ENCODE measurements around the gene SLC5A11.
"Not testable (repeated sequence)": the region's sequence is repeated elsewhere in the genome, so short reads cannot be mapped to it uniquely, and the experiment has no call there.

SLC5A11 gene

GRCh38 chr16:24834459-24835335 is 11.1 kb upstream of the SLC5A11 start:
- Histone ChIP-seq H3K27ac (ENCODE audit: low read length) (no peak overlapping the region), H3K27me3 (ENCODE audit: control insufficient read depth, insufficient read depth, low read length) (no peaks in the 10 kb centered on the region), H3K9me3 (ENCODE audit: control insufficient read depth, insufficient read depth, low read length) (no peaks in the 10 kb centered on the region), H3K4me1 (ENCODE audit: control insufficient read depth, insufficient read depth, low read length) (no peaks in the 10 kb centered on the region), H3K36me3 (ENCODE audit: control insufficient read depth, insufficient read depth, low read length) (no peaks in the 10 kb centered on the region), H3K4me3 (ENCODE audit: low read length) (no peak overlapping the region)
- DNase-seq (ENCODE audit: low read depth, low spot score), result no peak
- no CpG with 5 or more reads among the region's 7 CpGs for WGBS (ENCODE audit: insufficient coverage, insufficient read length)

GRCh38 chr16:24836836-24837235 is 8.9 kb upstream of the SLC5A11 start:
- 100% methylated on average over 2 of the region's 6 CpGs for WGBS (ENCODE audit: insufficient coverage, insufficient read length)
- no peaks in the 10 kb centered on the region for H3K36me3 ChIP-seq (ENCODE audit: control insufficient read depth, insufficient read depth, low read length)
- no peak overlapping the region for H3K4me3 ChIP-seq (ENCODE audit: low read length)
- no peaks in the 10 kb centered on the region for H3K27me3 ChIP-seq (ENCODE audit: control insufficient read depth, insufficient read depth, low read length)
- no peak overlapping the region for H3K27ac ChIP-seq (ENCODE audit: low read length)
- DNase-seq (ENCODE audit: low read depth, low spot score), result no peak
- H3K4me1 ChIP-seq (ENCODE audit: control insufficient read depth, insufficient read depth, low read length), result no peaks in the 10 kb centered on the region
- H3K9me3 ChIP-seq (ENCODE audit: control insufficient read depth, insufficient read depth, low read length), result no peaks in the 10 kb centered on the region

DNA sequence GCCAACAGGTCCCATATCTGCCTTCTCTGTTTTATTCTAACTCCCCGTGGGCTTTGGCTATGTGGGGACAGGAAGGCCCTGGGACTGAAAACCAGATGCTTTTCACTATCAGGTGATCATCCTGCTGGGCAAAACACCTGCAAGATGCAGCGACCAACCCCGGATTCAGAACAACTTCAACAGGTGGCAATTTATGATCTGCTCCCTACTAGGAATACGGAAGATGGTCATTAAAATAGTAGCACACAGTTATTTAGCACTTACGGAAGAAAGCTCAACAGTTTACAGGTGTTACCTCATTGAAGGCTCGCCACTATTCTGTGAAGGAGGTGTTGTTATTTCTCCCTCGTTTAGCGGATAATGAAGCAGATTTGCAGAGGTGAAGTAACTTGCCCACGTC is 7.8 kb upstream of the SLC5A11 start:
- no peak overlapping the region for H3K27ac ChIP-seq (ENCODE audit: low read length)
- no CpG with 5 or more reads among the region's 9 CpGs for WGBS (ENCODE audit: insufficient coverage, insufficient read length)

DNA sequence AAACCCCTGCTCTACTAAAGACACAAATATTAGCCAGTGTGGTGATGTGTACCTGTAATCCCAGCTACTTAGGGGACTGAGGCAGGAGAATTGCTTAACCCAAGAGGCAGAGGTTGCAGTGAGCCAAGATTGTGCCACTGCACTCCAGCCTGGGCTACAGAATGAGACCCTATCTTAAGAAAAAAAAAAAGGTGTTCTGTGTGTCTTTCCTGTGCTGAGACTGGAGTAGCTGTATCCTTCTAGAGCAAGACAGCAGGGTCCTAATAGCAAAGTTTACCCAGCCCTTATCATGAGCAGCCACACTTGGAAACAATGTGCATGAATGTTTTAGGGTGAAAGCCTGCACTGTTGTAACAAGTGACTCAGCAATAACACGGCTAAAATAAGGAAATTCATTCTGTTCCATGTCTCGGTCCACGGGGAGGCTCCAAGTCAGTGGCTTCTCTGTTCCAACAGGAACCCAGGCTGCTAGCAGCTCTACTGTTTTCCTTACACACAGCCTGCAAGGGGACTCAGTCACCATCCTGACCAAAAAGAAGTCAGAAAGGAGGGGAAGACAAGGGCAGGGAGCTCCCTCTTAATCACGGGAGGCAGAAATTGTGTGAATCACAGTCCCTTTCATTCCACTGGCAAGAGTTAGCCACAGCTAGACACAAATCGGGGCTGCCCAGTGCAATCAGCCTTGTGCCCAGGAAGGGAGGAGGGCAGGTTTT is 7.1 kb upstream of the SLC5A11 start:
- Histone ChIP-seq H3K27ac (ENCODE audit: low read length) (no peak overlapping the region), H3K9me3 (ENCODE audit: control insufficient read depth, insufficient read depth, low read length) (no peaks in the 10 kb centered on the region), H3K36me3 (ENCODE audit: control insufficient read depth, insufficient read depth, low read length) (no peaks in the 10 kb centered on the region), H3K4me1 (ENCODE audit: control insufficient read depth, insufficient read depth, low read length) (no peaks in the 10 kb centered on the region), H3K4me3 (ENCODE audit: low read length) (no peak overlapping the region), H3K27me3 (ENCODE audit: control insufficient read depth, insufficient read depth, low read length) (no peaks in the 10 kb centered on the region)
- no peak for DNase-seq (ENCODE audit: low read depth, low spot score)
- WGBS (ENCODE audit: insufficient coverage, insufficient read length), result no CpG with 5 or more reads among the region's 5 CpGs

More for the DNA sequence above, 7.8 kb upstream of the SLC5A11 start:
- H3K4me1 ChIP-seq (ENCODE audit: control insufficient read depth, insufficient read depth, low read length), result no peaks in the 10 kb centered on the region
- no peak overlapping the region for H3K4me3 ChIP-seq (ENCODE audit: low read length)
- H3K9me3 ChIP-seq (ENCODE audit: control insufficient read depth, insufficient read depth, low read length), result no peaks in the 10 kb centered on the region
- H3K36me3 ChIP-seq (ENCODE audit: control insufficient read depth, insufficient read depth, low read length), result no peaks in the 10 kb centered on the region
- DNase-seq (ENCODE audit: low read depth, low spot score), result no peak
- no peaks in the 10 kb centered on the region for H3K27me3 ChIP-seq (ENCODE audit: control insufficient read depth, insufficient read depth, low read length)

GRCh38 chr16:24839347-24839972 is 6.3 kb upstream of the SLC5A11 start:
- no peaks in the 10 kb centered on the region for H3K9me3 ChIP-seq (ENCODE audit: control insufficient read depth, insufficient read depth, low read length)
- no CpG with 5 or more reads among the region's 7 CpGs for WGBS (ENCODE audit: insufficient coverage, insufficient read length)
- H3K36me3 ChIP-seq (ENCODE audit: control insufficient read depth, insufficient read depth, low read length), result no peaks in the 10 kb centered on the region
- no peak overlapping the region for H3K4me3 ChIP-seq (ENCODE audit: low read length)
- no peaks in the 10 kb centered on the region for H3K4me1 ChIP-seq (ENCODE audit: control insufficient read depth, insufficient read depth, low read length)
- H3K27ac ChIP-seq (ENCODE audit: low read length), result no peak overlapping the region
- no peaks in the 10 kb centered on the region for H3K27me3 ChIP-seq (ENCODE audit: control insufficient read depth, insufficient read depth, low read length)
- no peak for DNase-seq (ENCODE audit: low read depth, low spot score)

DNA sequence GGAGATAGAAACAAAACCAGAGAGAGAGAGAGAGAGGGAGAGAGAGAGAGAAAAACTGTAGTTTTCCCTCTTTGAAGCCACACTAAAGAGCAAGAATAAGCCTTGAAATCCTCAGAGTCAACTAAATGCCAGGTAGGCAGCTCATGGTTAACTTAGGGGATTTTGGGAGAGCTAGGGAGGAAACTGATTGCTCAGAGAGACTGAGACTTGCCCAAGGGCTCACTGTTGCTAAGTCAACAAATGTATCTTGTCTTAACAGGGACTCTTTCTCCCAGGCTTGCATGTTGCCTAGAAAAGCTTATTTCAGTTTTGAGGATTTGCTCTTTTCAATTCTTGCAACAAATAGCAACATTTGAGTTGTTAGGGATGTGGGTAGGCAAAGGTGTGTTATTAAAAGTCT is 4.5 kb upstream of the SLC5A11 start:
- H3K27ac ChIP-seq (ENCODE audit: low read length), result no peak overlapping the region
- H3K9me3 ChIP-seq (ENCODE audit: control insufficient read depth, insufficient read depth, low read length), result no peaks in the 10 kb centered on the region
- DNase-seq (ENCODE audit: low read depth, low spot score), result no peak
- H3K4me3 ChIP-seq (ENCODE audit: low read length), result no peak overlapping the region
- no peaks in the 10 kb centered on the region for H3K36me3 ChIP-seq (ENCODE audit: control insufficient read depth, insufficient read depth, low read length)
- H3K4me1 ChIP-seq (ENCODE audit: control insufficient read depth, insufficient read depth, low read length), result peaks cover 1% of the 10 kb centered on the region; the same call in 1 of the 2 replicates
- no peaks in the 10 kb centered on the region for H3K27me3 ChIP-seq (ENCODE audit: control insufficient read depth, insufficient read depth, low read length)

DNA sequence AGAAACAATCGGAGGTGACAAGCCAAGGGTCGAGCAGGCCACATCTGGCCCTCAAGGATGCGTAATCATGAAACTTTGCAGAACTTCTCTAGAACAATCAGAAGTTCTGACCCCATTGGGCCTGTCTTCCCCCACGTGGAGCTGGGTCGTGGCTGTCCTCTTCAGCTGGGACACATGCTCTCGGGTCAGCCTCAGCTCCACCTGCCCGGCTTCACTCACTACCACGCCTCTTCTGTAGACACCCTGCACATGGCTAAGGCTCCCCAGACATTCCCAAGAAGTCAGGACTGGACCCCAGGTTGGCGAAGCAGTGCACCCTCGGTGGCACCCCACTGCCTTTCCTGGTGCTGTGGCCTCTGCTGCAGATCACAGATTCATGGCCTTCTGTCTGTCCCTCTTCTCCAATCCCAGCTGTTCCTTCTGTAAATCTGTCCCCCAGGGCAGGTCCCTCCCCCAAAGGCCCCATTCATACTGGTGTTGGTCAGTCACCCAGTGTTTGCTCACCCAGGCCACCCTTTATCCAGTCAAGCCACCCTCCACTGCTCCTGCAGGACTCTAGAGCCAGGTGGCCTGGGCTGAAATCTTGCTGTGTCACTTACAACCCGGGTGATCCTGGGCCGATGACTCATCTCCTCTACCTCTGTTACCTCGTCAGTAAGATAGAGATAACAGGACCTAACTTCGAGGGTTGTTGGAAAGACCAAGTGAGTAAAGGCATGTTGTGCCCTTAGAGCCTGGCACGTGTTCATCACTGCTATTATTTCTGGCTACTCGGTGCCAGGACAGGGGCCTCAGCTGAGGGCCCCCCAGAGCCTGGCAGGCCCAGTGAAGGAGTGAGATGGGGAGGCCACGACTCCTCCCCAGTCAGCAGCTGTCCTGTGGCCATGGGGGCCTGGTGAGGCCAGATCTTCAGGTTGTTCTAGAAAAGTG is 1.4 kb upstream of the SLC5A11 start:
- H3K9me3 ChIP-seq (ENCODE audit: control insufficient read depth, insufficient read depth, low read length), result no peaks in the 10 kb centered on the region
- H3K4me3 ChIP-seq (ENCODE audit: low read length), result no peak overlapping the region
- no peak overlapping the region for H3K27ac ChIP-seq (ENCODE audit: low read length)
- no peak for DNase-seq (ENCODE audit: low read depth, low spot score)
- peaks cover 1% of the 10 kb centered on the region; the same call in 1 of the 2 replicates for H3K4me1 ChIP-seq (ENCODE audit: control insufficient read depth, insufficient read depth, low read length)
- no peaks in the 10 kb centered on the region for H3K36me3 ChIP-seq (ENCODE audit: control insufficient read depth, insufficient read depth, low read length)
- H3K27me3 ChIP-seq (ENCODE audit: control insufficient read depth, insufficient read depth, low read length), result no peaks in the 10 kb centered on the region
- WGBS (ENCODE audit: insufficient coverage, insufficient read length), result no CpG with 5 or more reads among the region's 17 CpGs

DNA sequence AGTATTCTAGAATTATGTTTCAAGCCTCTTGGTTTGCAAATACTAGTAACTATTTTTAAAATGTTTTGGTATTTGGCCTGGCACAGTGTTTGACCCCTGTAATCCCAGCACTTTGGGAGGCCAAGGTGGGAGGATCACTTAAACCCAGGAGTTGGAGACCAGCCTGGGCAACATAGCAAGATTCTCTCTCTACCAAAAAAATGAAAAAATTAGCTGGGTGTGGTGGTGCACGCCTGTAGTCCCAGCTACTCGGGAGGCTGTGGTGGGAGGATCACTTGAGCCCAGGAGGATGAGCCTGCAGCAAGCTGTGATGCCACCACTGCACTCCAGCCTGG is 765 bp upstream of the SLC5A11 start:
- no CpG with 5 or more reads among the region's 2 CpGs for WGBS (ENCODE audit: insufficient coverage, insufficient read length)
- not testable (repeated sequence) for H3K27me3 ChIP-seq (ENCODE audit: control insufficient read depth, insufficient read depth, low read length); H3K36me3 ChIP-seq (ENCODE audit: control insufficient read depth, insufficient read depth, low read length); H3K4me1 ChIP-seq (ENCODE audit: control insufficient read depth, insufficient read depth, low read length); H3K4me3 ChIP-seq (ENCODE audit: low read length); H3K9me3 ChIP-seq (ENCODE audit: control insufficient read depth, insufficient read depth, low read length); DNase-seq (ENCODE audit: low read depth, low spot score); H3K27ac ChIP-seq (ENCODE audit: low read length)

DNA sequence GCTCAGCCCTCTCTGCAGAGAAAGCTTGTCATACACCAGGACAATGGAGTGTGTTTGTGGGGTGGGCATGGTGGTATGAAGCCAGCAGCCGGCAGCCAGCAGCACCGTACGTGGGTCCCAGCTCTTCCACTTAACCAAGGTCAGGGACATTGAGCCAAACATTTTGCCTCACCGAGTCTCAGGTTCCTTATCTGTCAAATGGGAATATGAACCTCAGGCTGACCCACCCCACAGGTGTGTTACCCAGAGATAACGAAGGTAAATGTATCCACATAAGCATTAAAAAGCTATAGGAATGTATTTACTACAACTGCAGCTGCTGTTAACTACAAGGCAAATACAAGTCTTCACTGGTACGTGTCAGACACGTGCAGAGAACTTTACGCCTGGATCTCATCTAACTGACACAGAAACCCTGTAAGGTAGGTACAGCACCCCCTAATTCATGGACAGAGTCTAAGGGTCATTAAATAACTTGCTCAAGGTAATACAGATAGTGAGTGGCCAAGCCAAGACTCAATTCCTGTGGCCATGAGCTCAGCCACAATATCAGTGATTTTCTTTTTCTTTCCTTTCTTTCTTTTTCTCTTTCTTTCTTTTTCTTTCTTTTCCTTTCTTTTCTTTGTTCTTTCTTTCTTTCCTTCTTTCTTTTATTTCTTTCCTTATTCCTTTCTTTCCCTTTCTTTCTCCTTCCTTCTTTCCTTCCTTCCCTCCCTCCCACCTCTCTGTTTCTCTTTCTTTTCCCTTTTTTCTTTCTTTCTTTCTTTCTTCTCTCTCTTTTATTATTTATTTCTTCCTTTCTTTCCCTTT is 990 bp downstream of the SLC5A11 start:
- Histone ChIP-seq H3K27ac (ENCODE audit: low read length) (no peak overlapping the region), H3K4me1 (ENCODE audit: control insufficient read depth, insufficient read depth, low read length) (peaks cover 1% of the 10 kb centered on the region; the same call in 1 of the 2 replicates), H3K4me3 (ENCODE audit: low read length) (no peak overlapping the region), H3K9me3 (ENCODE audit: control insufficient read depth, insufficient read depth, low read length) (no peaks in the 10 kb centered on the region), H3K27me3 (ENCODE audit: control insufficient read depth, insufficient read depth, low read length) (no peaks in the 10 kb centered on the region), H3K36me3 (ENCODE audit: control insufficient read depth, insufficient read depth, low read length) (no peaks in the 10 kb centered on the region)
- WGBS (ENCODE audit: insufficient coverage, insufficient read length), result no CpG with 5 or more reads among the region's 8 CpGs
- no peak for DNase-seq (ENCODE audit: low read depth, low spot score)
